Neural progenitor cell (in vitro differentiated cells): ENCODE measurements around the gene CSF2. TPM values are rescaled to one million over a fixed set of nuclear protein-coding genes. Genes with fewer than 3 reads are reported as not detected.

Experiments
- DNase-seq: peaks from one replicate; pipeline ENCODE4 v3.0.0-alpha.2; 2016; ENCODE audit warnings: low spot score
- H2AFZ ChIP-seq: fragments of 200-600 bp; sonication (generic); replicated peaks from 2 replicates; pipeline ENCODE4 v1.6.1; 2016; ENCODE audit warnings: antibody characterized with exemption
- H3F3A ChIP-seq: fragments of 200-600 bp; sonication (generic); 2 replicates; pipeline ENCODE4 v1.6.1; 2016; ENCODE audit warnings: antibody characterized with exemption, low read depth
- H3K27ac ChIP-seq: fragments of 200-600 bp; sonication (generic); 2 replicates; pipeline ENCODE4 v1.5.1; 2016; ENCODE audit warnings: mild to moderate bottlenecking
- H3K27me3 ChIP-seq: fragments of 200-600 bp; sonication (generic); 2 replicates; pipeline ENCODE4 v1.6.1; 2016; ENCODE audit warnings: mild to moderate bottlenecking, moderate library complexity
- H3K36me3 ChIP-seq: fragments of 200-600 bp; sonication (generic); 2 replicates; pipeline ENCODE4 v1.5.1; 2016
- H3K4me1 ChIP-seq: fragments of 200-600 bp; sonication (generic); 2 replicates; pipeline ENCODE4 v1.6.1; 2016; ENCODE audit warnings: mixed run types
- H3K4me2 ChIP-seq: fragments of 200-600 bp; sonication (generic); 2 replicates; pipeline ENCODE4 v1.6.1; 2016
- H3K4me3 ChIP-seq: fragments of 200-600 bp; sonication (generic); 2 replicates; pipeline ENCODE4 v1.5.1; 2016
- H3K79me2 ChIP-seq: fragments of 200-600 bp; sonication (generic); 2 replicates; pipeline ENCODE4 v1.6.1; 2016; ENCODE audit warnings: low read depth
- H3K9ac ChIP-seq: fragments of 200-600 bp; sonication (generic); 2 replicates; pipeline ENCODE4 v1.6.1; 2016
- H3K9me3 ChIP-seq: fragments of 200-600 bp; sonication (generic); 2 replicates; pipeline ENCODE4 v1.5.1; 2016; ENCODE audit warnings: low read depth
- H4K20me1 ChIP-seq: fragments of 200-600 bp; sonication (generic); 2 replicates; pipeline ENCODE4 v1.6.1; 2016; ENCODE audit warnings: low read depth
- H3K27ac Mint-ChIP-seq: 3 replicates; pipeline ENCODE4 v1.8.0; 2021; ENCODE audit warnings: mixed read lengths
- H3K27me3 Mint-ChIP-seq: 2 replicates; pipeline ENCODE4 v1.8.0; 2022; ENCODE audit warnings: low read depth, mild to moderate bottlenecking, inconsistent platforms, moderate library complexity, mixed read lengths; ENCODE audit not compliant: insufficient read depth
- H3K36me3 Mint-ChIP-seq: 3 replicates; pipeline ENCODE4 v1.8.0; 2021; ENCODE audit warnings: mixed read lengths
- H3K4me1 Mint-ChIP-seq: 3 replicates; pipeline ENCODE4 v1.8.0; 2021; ENCODE audit warnings: mixed read lengths
- H3K4me3 Mint-ChIP-seq: 3 replicates; pipeline ENCODE4 v1.8.0; 2021; ENCODE audit warnings: mild to moderate bottlenecking, moderate library complexity, mixed read lengths
- H3K9me3 Mint-ChIP-seq: 3 replicates; pipeline ENCODE4 v1.8.0; 2020; ENCODE audit warnings: mixed read lengths
- EZH2 ChIP-seq: fragments of 200-600 bp; sonication (generic); IDR thresholded peaks from 2 replicates; pipeline ENCODE4 v1.6.1; 2017; ENCODE audit warnings: antibody characterized with exemption, mild to moderate bottlenecking, moderate library complexity
- EZH2phosphoT487 ChIP-seq: fragments of 200-600 bp; sonication (generic); IDR thresholded peaks from 2 replicates; pipeline ENCODE4 v1.6.1; 2017; ENCODE audit warnings: antibody characterized with exemption
- total RNA-seq: library from RNA; depleted of rRNA; stranded (reverse); fragments of >200 nt; gene quantifications from 2 replicates; pipeline ENCODE4 v1.2.3, GENCODE V29; 2015; ENCODE audit warnings: low replicate concordance
- TF ChIP-seq, protein P1 (sequence below): fragments of 200-600 bp; sonication (generic); IDR thresholded peaks from 2 replicates; pipeline ENCODE4 v1.5.1; 2017; ENCODE audit warnings: antibody characterized with exemption, mild to moderate bottlenecking

Gene CSF2
- total RNA-seq, 1 donor from 2014 or later: not detected

DNA sequence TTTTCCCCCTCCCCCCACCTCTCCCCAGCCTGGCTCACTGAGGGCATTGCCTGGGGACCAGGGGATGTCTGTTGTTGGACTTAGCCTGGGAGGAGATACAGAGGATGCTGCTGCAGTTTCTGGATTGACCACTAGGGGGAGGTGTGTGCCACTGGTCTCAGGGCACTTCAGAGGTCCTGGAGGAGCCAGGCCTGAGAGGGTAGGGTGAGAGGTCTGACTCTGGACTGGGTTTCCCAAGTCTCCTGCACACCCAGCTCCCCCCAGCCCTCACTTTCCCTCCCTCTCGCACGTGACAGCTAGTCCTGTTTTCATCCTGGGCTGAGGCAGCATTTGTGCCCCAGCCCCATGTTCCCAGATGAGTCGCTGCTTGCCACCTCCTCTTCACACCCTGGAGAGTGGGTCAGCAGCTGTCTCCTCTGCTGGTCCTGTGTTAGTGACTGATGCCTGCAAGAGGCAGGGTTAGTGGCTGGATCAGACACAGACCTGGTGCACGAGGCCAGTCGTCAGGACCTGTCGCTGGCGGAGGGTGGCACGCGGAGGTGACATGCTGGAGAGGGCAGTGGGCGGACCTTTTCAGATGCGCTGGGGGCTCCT, 8.8 kb upstream of the CSF2 start:
- Histone ChIP-seq H3K4me3 (no peak overlapping the region), H3F3A (no peaks in the 10 kb centered on the region), H3K9me3 (no peaks in the 10 kb centered on the region), H4K20me1 (no peaks in the 10 kb centered on the region), H3K9ac (no peak overlapping the region), H2AFZ (peak overlapping the region; percentile 36), H3K4me1 (no peaks in the 10 kb centered on the region), H3K36me3 (no peaks in the 10 kb centered on the region), H3K27me3 (no peaks in the 10 kb centered on the region), H3K79me2 (no peaks in the 10 kb centered on the region), H3K27ac (no peak overlapping the region), H3K4me2 (no peak overlapping the region)
- H3K27ac Mint-ChIP-seq: no peak overlapping the region
- H3K36me3 Mint-ChIP-seq: no peaks in the 10 kb centered on the region
- no peaks in the 10 kb centered on the region for H3K4me1 Mint-ChIP-seq
- H3K4me3 Mint-ChIP-seq: no peak overlapping the region
- peak; percentile 81 for DNase-seq
- H3K9me3 Mint-ChIP-seq: no peaks in the 10 kb centered on the region
- H3K27me3 Mint-ChIP-seq: peaks cover 6% of the 10 kb centered on the region
- no peak for TF ChIP-seq EZH2phosphoT487
- TF ChIP-seq, protein P1, sequence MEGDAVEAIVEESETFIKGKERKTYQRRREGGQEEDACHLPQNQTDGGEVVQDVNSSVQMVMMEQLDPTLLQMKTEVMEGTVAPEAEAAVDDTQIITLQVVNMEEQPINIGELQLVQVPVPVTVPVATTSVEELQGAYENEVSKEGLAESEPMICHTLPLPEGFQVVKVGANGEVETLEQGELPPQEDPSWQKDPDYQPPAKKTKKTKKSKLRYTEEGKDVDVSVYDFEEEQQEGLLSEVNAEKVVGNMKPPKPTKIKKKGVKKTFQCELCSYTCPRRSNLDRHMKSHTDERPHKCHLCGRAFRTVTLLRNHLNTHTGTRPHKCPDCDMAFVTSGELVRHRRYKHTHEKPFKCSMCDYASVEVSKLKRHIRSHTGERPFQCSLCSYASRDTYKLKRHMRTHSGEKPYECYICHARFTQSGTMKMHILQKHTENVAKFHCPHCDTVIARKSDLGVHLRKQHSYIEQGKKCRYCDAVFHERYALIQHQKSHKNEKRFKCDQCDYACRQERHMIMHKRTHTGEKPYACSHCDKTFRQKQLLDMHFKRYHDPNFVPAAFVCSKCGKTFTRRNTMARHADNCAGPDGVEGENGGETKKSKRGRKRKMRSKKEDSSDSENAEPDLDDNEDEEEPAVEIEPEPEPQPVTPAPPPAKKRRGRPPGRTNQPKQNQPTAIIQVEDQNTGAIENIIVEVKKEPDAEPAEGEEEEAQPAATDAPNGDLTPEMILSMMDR: peak; percentile 86

DNA sequence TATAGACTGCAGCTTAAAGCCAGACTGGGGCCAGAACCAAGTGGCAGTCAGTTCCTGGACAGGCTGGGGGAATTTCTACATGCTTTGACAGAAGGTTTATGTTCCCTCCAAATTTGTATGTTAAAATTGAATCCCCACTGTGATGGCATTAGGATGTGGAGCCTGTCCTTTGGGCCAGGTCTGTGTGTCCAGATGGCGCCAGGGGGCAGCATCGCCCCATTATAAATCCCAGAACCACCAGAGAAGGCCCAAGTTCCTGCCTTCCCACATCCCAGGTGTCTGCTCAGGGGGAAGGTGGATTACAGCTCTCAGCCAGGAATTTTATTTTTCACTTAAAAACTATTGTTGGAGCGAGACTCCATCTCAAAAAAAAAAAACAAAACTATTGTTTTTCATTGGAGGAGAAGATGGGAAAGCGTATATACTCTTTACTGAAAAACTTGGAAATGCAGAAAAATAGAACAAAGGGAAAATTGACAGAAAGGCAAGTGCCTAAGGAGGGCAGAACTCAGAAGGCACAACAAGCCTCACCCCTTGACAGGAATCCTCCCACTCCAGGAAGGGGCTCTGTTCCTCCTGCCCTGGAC, 8.1 kb upstream of the CSF2 start:
- Mint-ChIP-seq H3K4me1 (no peaks in the 10 kb centered on the region), H3K27ac (no peak overlapping the region), H3K27me3 (peaks cover 6% of the 10 kb centered on the region), H3K9me3 (no peaks in the 10 kb centered on the region), H3K4me3 (no peak overlapping the region), H3K36me3 (no peaks in the 10 kb centered on the region)
- no peak overlapping the region for H3K9ac ChIP-seq
- H3K4me3 ChIP-seq: no peak overlapping the region
- peak overlapping the region; percentile 36 for H2AFZ ChIP-seq
- H3K4me1 ChIP-seq: no peaks in the 10 kb centered on the region
- no peaks in the 10 kb centered on the region for H3K27me3 ChIP-seq
- no peaks in the 10 kb centered on the region for H3K36me3 ChIP-seq
- no peak overlapping the region for H3K4me2 ChIP-seq
- no peak overlapping the region for H3K27ac ChIP-seq
- peak; percentile 79 for DNase-seq
- no peaks in the 10 kb centered on the region for H4K20me1 ChIP-seq
- TF ChIP-seq, protein P1: peak; percentile 72
- TF ChIP-seq EZH2phosphoT487: no peak
- no peaks in the 10 kb centered on the region for H3F3A ChIP-seq
- no peaks in the 10 kb centered on the region for H3K79me2 ChIP-seq
- no peaks in the 10 kb centered on the region for H3K9me3 ChIP-seq

DNA sequence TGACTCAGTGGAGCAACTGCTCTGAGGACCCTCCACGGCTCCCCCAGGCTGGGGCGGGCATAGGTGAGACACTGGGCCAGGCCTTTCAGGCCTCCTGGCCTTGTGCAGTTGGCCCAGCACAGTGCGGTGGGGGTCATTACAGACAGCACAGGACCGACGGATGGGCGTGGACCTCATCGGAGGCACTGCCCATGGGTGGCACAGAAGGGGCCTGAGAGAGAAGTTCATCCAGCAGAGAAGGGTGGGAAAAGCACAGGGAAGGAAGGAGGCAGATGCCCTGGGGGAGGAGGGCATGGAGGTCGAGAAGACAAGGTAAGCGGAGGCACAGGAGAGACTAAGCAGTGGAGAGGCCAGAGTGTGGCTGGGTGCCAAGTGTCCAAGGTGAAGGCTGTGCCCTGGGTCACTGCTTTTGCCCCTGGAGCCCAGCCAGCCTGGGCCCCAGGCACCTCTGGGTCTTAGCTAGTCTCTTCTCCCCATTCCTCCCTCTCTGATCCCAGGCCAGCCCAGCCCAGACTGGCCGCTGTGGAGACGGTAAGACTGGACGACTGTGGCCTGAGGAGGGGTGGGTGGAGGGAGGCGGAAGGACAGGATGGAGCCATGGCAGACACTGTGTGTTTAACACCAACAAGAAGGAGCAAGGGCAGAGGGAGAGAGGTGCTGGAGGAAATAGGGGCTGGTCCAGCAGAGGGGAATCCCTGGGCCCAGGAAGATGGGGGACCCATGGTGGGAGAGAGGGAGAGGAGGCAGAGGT, 7.5 kb upstream of the CSF2 start:
- no peak overlapping the region for H3K4me3 Mint-ChIP-seq
- H3K9me3 Mint-ChIP-seq: no peaks in the 10 kb centered on the region
- H3K9ac ChIP-seq: no peak overlapping the region
- no peak overlapping the region for H3K4me3 ChIP-seq
- DNase-seq: no peak
- no peaks in the 10 kb centered on the region for H3K9me3 ChIP-seq
- no peak overlapping the region for H3K27ac Mint-ChIP-seq
- H3F3A ChIP-seq: no peaks in the 10 kb centered on the region
- peaks cover 1% of the 10 kb centered on the region for H3K36me3 Mint-ChIP-seq
- no peak overlapping the region for H3K27ac ChIP-seq
- no peaks in the 10 kb centered on the region for H3K79me2 ChIP-seq
- no peaks in the 10 kb centered on the region for H3K4me1 Mint-ChIP-seq
- H3K36me3 ChIP-seq: no peaks in the 10 kb centered on the region
- no peaks in the 10 kb centered on the region for H3K27me3 ChIP-seq
- H4K20me1 ChIP-seq: no peaks in the 10 kb centered on the region
- no peak overlapping the region for H3K4me2 ChIP-seq
- TF ChIP-seq EZH2 (no peak), EZH2phosphoT487 (no peak)
- TF ChIP-seq, protein P1: no peak
- peaks cover 6% of the 10 kb centered on the region for H3K27me3 Mint-ChIP-seq
- H3K4me1 ChIP-seq: no peaks in the 10 kb centered on the region
- no peak overlapping the region for H2AFZ ChIP-seq
